IPS-18a (cell line): ENCODE results near the gene SYT12.

Experiments used
- H3K27ac ChIP-seq: one replicate; pipeline ENCODE4 v1.5.1; 2013; ENCODE audit warnings: low read length
- H3K27me3 ChIP-seq: one replicate; pipeline ENCODE4 v1.6.1; 2013; ENCODE audit warnings: mild to moderate bottlenecking, low read length; ENCODE audit not compliant: control insufficient read depth, insufficient read depth
- H3K36me3 ChIP-seq: one replicate; pipeline ENCODE4 v1.6.1; 2013; ENCODE audit warnings: low read depth, low read length; ENCODE audit not compliant: control insufficient read depth
- H3K4me1 ChIP-seq: one replicate; pipeline ENCODE4 v1.6.1; 2013; ENCODE audit warnings: low read depth, low read length; ENCODE audit not compliant: control insufficient read depth
- H3K4me3 ChIP-seq: one replicate; pipeline ENCODE4 v1.5.1; 2013; ENCODE audit warnings: low read length
- H3K9ac ChIP-seq: one replicate; pipeline ENCODE4 v1.6.1; 2013; ENCODE audit warnings: mild to moderate bottlenecking, low read length, moderate library complexity
- H3K9me3 ChIP-seq: one replicate; pipeline ENCODE4 v1.6.1; 2013; ENCODE audit warnings: low read depth, low read length; ENCODE audit not compliant: control insufficient read depth

The SYT12 gene

DNA sequence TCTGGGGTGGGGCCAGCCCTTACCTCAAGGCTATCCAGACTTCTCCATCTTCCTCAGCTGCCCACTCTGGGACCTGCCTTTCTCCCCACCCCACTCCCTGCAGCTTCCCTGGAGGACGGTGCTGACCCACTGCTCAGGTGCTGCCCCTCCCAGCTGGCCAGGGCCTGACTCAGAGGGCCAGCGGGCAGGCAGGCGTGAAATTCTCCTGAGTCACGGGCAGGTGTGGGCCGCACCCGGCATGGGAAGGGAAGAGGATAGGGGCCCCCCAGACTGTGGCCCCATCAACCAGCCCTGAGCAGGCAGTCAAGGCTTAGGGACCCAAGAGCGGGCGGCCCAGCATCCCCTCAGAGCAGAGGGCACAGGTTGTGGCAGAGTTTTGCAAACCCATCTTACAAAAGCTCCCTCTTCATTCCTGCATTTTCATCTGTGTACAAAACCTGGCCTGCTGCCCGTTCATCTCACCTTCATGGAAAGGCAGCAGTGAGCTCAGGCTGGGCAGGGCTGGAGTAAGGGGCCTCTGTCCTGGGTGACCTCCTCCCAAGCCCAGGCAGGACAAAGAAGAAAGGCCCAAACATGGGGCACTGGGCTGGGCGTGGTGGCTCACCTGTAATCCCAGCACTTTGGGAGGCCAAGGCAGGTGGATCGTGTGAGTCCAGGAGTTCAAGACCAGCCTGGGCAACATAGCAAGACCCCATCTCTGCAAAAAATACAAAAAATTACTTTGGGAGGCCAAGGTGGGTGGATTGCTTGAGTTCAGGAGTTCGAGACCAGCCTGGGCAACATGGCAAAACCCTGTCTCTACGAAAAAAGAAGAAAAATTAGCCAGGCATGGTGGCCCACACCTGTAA lies 39.8 kb downstream of the SYT12 start:
- Histone ChIP-seq H3K27me3 (peaks cover under 1% of the 10 kb centered on the region), H3K9ac (no peak overlapping the region), H3K4me3 (no peak overlapping the region), H3K4me1 (no peaks in the 10 kb centered on the region), H3K36me3 (no peaks in the 10 kb centered on the region), H3K9me3 (no peaks in the 10 kb centered on the region), H3K27ac (no peak overlapping the region)

DNA sequence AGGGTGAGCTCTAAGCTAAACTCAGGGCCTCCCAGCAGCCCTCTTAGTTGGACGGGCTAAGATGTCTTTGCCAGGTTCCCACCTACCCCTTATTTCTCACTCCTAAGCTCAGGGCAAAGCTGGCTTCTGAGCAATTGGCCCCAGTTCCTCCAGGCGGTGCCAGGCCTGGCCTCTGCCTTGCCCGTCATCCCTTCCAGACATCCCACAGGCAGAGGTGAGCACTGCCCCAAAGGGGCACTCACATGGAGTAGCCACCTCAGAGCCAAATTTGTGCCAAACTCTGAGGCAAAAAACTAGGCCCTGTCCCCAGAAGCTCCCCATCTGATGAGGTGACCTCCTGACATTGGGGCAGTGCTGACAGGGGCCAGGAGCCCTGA lies 43.4 kb downstream of the SYT12 start:
- Histone ChIP-seq H3K27me3 (no peaks in the 10 kb centered on the region), H3K4me3 (no peak overlapping the region), H3K36me3 (no peaks in the 10 kb centered on the region), H3K9ac (no peak overlapping the region), H3K27ac (no peak overlapping the region), H3K4me1 (no peaks in the 10 kb centered on the region), H3K9me3 (no peaks in the 10 kb centered on the region)

- H3K27me3 ChIP-seq: no peaks in the 10 kb centered on the region
- no peak overlapping the region for H3K27ac ChIP-seq
- no peaks in the 10 kb centered on the region for H3K4me1 ChIP-seq
- no peak overlapping the region for H3K9ac ChIP-seq
- peak overlapping the region; percentile 49 for H3K4me3 ChIP-seq
- H3K36me3 ChIP-seq: no peaks in the 10 kb centered on the region
- no peaks in the 10 kb centered on the region for H3K9me3 ChIP-seq
These were observed 48.7 kb downstream of the SYT12 start for GRCh38 chr11:67071420-67072284.

DNA sequence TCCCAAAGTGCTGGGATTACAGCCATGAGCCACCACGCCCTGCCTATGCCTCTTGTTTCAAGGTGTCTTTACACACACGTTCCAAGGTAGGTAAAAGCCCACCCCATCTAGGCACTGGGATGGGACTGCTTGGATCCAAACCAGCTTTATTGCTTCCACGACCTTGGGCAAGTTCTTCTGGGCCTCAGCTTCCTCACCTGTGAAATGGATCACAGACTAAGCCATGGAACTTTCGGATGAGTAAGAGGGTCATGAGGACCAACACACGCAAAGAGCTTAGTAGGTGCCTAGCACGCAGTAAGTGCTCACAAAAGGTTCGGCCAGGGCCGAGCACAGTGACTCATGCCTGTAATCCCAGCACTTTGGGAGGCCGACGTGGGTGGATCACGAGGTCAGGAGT lies 49.4 kb downstream of the SYT12 start:
- no peaks in the 10 kb centered on the region for H3K4me1 ChIP-seq
- H3K9me3 ChIP-seq: no peaks in the 10 kb centered on the region
- no peak overlapping the region for H3K27ac ChIP-seq
- no peak overlapping the region for H3K4me3 ChIP-seq
- H3K36me3 ChIP-seq: no peaks in the 10 kb centered on the region
- H3K9ac ChIP-seq: no peak overlapping the region
- no peaks in the 10 kb centered on the region for H3K27me3 ChIP-seq

DNA sequence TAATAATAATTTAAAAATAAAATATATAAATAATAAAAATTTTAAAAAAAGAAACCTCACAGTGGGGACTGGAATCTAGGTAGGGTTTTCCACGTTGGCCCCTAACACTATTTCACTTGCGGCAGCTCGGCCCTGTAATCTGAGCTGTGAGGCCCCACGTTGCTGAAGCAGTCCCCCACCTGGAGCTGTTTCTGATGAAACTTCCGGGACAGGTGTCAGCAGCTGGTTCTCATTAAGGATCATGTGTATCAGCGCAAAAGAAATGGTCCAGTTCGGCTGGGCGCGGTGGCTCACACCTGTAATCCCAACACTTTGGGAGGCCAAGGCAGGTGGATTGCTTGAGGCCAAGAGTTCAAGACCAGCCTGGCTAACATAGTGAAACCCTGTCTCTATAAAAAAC lies 51.0 kb downstream of the SYT12 start:
- Histone ChIP-seq H3K9me3 (no peaks in the 10 kb centered on the region), H3K27me3 (no peaks in the 10 kb centered on the region), H3K4me1 (no peaks in the 10 kb centered on the region), H3K4me3 (no peak overlapping the region), H3K27ac (no peak overlapping the region), H3K36me3 (no peaks in the 10 kb centered on the region), H3K9ac (peak overlapping the region; percentile 25)

- H3K36me3 ChIP-seq: no peaks in the 10 kb centered on the region
- no peak overlapping the region for H3K9ac ChIP-seq
- H3K9me3 ChIP-seq: no peaks in the 10 kb centered on the region
- no peak overlapping the region for H3K27ac ChIP-seq
- no peaks in the 10 kb centered on the region for H3K4me1 ChIP-seq
- H3K27me3 ChIP-seq: no peaks in the 10 kb centered on the region
- H3K4me3 ChIP-seq: no peak overlapping the region
These were observed 53.3 kb downstream of the SYT12 start for GRCh38 chr11:67076202-67076601.

DNA sequence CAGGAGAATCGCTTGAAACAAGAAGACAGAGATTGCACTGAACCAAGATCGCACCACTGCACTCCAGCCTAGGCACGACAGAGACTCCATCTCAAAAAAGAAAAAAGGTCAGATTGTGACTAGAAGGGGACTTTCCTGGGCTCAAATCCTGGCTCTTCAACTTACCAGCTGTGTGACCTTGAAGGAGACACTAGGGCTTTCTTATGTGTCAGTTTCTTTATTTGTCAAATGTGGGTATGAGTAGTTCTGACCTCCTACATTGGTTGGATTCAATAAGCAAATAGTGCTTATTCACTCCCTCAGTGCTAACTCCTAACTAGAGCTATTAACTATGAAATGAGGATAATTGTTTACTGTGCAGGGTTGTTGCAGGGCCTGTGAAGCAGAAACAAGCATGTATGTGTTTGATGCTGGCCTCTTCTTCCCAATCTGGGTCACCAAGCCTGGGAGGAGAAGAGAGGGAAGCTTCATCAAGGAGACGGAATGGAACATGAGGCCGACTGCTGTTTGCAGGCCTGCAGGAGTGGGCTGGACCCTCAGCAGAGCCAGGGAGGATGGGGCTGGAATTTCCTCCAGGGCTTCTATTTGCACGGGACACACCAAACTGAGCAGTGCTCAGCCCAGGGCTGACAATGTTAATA lies 56.3 kb downstream of the SYT12 start:
- Histone ChIP-seq H3K9ac (no peak overlapping the region), H3K36me3 (no peaks in the 10 kb centered on the region), H3K4me1 (no peaks in the 10 kb centered on the region), H3K4me3 (no peak overlapping the region), H3K9me3 (no peaks in the 10 kb centered on the region), H3K27me3 (no peaks in the 10 kb centered on the region), H3K27ac (no peak overlapping the region)

- no peaks in the 10 kb centered on the region for H3K9me3 ChIP-seq
- no peak overlapping the region for H3K27ac ChIP-seq
- no peaks in the 10 kb centered on the region for H3K36me3 ChIP-seq
- no peak overlapping the region for H3K9ac ChIP-seq
- no peaks in the 10 kb centered on the region for H3K27me3 ChIP-seq
- H3K4me3 ChIP-seq: no peak overlapping the region
- no peaks in the 10 kb centered on the region for H3K4me1 ChIP-seq
These were observed 59.3 kb downstream of the SYT12 start for GRCh38 chr11:67082071-67082791.

GRCh38 chr11:67083786-67084366 lies 60.9 kb downstream of the SYT12 start:
- Histone ChIP-seq H3K9me3 (no peaks in the 10 kb centered on the region), H3K4me3 (no peak overlapping the region), H3K9ac (no peak overlapping the region), H3K36me3 (no peaks in the 10 kb centered on the region), H3K27ac (no peak overlapping the region), H3K27me3 (no peaks in the 10 kb centered on the region), H3K4me1 (no peaks in the 10 kb centered on the region)

DNA sequence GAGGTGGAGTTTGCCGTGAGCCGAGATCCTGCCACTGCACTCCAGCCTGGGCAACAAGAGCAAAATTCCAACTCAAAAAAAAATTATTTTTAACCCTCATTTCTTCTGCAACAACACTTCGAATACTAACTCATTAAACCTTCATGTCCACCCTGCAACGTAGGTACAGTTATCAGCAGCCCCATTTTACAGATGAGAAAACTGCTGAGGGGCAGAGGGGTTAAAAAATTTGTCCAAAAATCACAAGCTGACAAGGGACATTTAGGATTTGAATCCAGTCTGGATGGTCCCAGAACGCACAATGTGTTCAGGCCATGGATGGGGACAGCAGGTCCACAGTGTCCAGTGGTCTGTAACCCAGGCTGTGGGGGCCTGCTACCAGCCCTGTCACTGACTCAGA lies 62.7 kb downstream of the SYT12 start:
- no peaks in the 10 kb centered on the region for H3K27me3 ChIP-seq
- no peaks in the 10 kb centered on the region for H3K4me1 ChIP-seq
- H3K9ac ChIP-seq: no peak overlapping the region
- no peaks in the 10 kb centered on the region for H3K36me3 ChIP-seq
- no peak overlapping the region for H3K4me3 ChIP-seq
- H3K9me3 ChIP-seq: no peaks in the 10 kb centered on the region
- no peak overlapping the region for H3K27ac ChIP-seq

- H3K27me3 ChIP-seq: no peaks in the 10 kb centered on the region
- H3K9me3 ChIP-seq: no peaks in the 10 kb centered on the region
- no peaks in the 10 kb centered on the region for H3K4me1 ChIP-seq
- H3K4me3 ChIP-seq: no peak overlapping the region
- H3K36me3 ChIP-seq: no peaks in the 10 kb centered on the region
- no peak overlapping the region for H3K9ac ChIP-seq
- no peak overlapping the region for H3K27ac ChIP-seq
These were observed 67.8 kb downstream of the SYT12 start for GRCh38 chr11:67090717-67091116.
